Mesendoderm (in vitro differentiated cells): ENCODE measurements around the gene PRAMEF12.

Experiments
- DNase-seq: peaks from one replicate; pipeline ENCODE4 v3.0.0; 2013
- H2AK5ac ChIP-seq: 2 replicates; pipeline ENCODE4 v1.6.1; 2013; ENCODE audit warnings: low read length, inconsistent platforms
- H2BK120ac ChIP-seq: 2 replicates; pipeline ENCODE4 v1.6.1; 2013; ENCODE audit warnings: low read depth, mild to moderate bottlenecking, low read length, moderate library complexity, mixed read lengths
- H2BK15ac ChIP-seq: replicated peaks from 2 replicates; pipeline ENCODE4 v1.6.1; 2013; ENCODE audit warnings: low read depth, mild to moderate bottlenecking, moderate library complexity
- H2BK5ac ChIP-seq: 2 replicates; pipeline ENCODE4 v1.6.1; 2013; ENCODE audit warnings: low read length, inconsistent platforms
- H3K18ac ChIP-seq: 2 replicates; pipeline ENCODE4 v1.6.1; 2013; ENCODE audit warnings: mild to moderate bottlenecking, low read length, mixed read lengths
- H3K23ac ChIP-seq: one replicate; pipeline ENCODE4 v1.6.1; 2013; ENCODE audit warnings: low read length
- H3K27ac ChIP-seq: 2 replicates; pipeline ENCODE4 v1.5.1; 2013; ENCODE audit warnings: low read depth, mild to moderate bottlenecking, inconsistent platforms, low read length, moderate library complexity
- H3K27me3 ChIP-seq: 2 replicates; pipeline ENCODE4 v1.6.1; 2013; ENCODE audit warnings: low read length, control low read depth, mild to moderate bottlenecking, inconsistent platforms; ENCODE audit not compliant: insufficient read depth, poor library complexity
- H3K36me3 ChIP-seq: 2 replicates; pipeline ENCODE4 v1.6.1; 2013; ENCODE audit warnings: low read length, inconsistent platforms; ENCODE audit not compliant: control insufficient read depth, insufficient read depth
- H3K4ac ChIP-seq: one replicate; pipeline ENCODE4 v1.6.1; 2013; ENCODE audit warnings: low read depth, mild to moderate bottlenecking, low read length, moderate library complexity
- H3K4me1 ChIP-seq: 2 replicates; pipeline ENCODE4 v1.6.1; 2013; ENCODE audit warnings: low read depth, low read length, inconsistent platforms; ENCODE audit not compliant: control insufficient read depth
- H3K4me2 ChIP-seq: 2 replicates; pipeline ENCODE4 v1.6.1; 2013; ENCODE audit warnings: low read length
- H3K4me3 ChIP-seq: 2 replicates; pipeline ENCODE4 v1.5.1; 2013; ENCODE audit warnings: mild to moderate bottlenecking, low read length
- H3K56ac ChIP-seq: one replicate; pipeline ENCODE4 v1.6.1; 2013; ENCODE audit warnings: low read length
- H3K79me1 ChIP-seq: 2 replicates; pipeline ENCODE4 v1.6.1; 2013; ENCODE audit warnings: low read length, inconsistent platforms
- H3K79me2 ChIP-seq: 2 replicates; pipeline ENCODE4 v1.6.1; 2013; ENCODE audit warnings: mild to moderate bottlenecking, low read length; ENCODE audit not compliant: control insufficient read depth, insufficient read depth
- H3K9ac ChIP-seq: 2 replicates; pipeline ENCODE4 v1.6.1; 2013; ENCODE audit warnings: low read length, inconsistent platforms
- H4K5ac ChIP-seq: one replicate; pipeline ENCODE4 v1.6.1; 2013; ENCODE audit warnings: low read length
- H4K8ac ChIP-seq: one replicate; pipeline ENCODE4 v1.6.1; 2013; ENCODE audit warnings: low read depth, mild to moderate bottlenecking, control low read depth, low read length, moderate library complexity
- WGBS: extraction: QIAGEN DNeasy Blood & Tissue Kit; methylation state at CpG from one replicate; pipeline ENCODE4 v1.1.7; 2013; ENCODE audit warnings: low lambda C conversion rate, missing lambda C conversion rate; ENCODE audit not compliant: insufficient coverage; ENCODE audit errors: extremely low coverage; 5-methylcytosine and 5-hydroxymethylcytosine counted together

The PRAMEF12 gene

DNA sequence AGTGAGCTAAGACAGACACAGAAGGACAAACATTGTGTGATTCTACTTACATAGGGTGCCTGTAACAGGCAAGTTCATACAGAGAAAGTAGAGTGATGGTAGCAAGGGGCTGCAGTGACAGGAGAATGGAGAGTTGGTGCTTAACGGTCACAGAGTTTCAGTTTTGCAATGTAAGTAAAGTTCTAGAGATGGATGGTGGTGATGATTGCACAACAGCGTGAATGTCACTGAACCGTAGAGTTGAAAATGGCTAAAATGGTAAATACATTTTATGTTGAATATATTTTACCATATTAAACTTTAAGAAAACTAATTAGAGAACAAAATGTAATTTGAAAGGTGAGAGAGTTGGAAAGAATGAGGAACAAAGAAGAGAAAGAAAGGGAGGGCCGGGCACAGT, 18.8 kb upstream of the PRAMEF12 start:
- no peak overlapping the region for H2BK15ac ChIP-seq

DNA sequence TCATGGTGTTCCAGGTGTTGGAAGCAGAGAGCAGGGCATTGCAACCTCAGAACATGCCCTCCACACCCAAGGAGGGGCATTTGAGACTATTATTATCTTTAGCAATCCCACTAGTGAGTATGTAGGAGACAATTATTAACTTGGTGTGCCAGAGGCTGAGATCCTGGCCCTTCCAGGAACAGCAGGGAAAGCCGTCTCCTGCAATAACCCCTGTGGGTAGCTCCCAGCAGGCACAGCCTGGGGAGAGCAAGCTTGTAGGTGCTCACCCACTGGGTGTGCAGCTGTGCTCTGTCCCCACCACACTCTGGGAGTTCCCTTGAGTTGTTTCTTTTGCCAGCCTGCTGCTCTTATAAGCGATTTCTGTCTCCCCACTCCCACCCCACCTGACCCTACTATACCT, 17.3 kb upstream of the PRAMEF12 start:
- H4K5ac ChIP-seq = no peak overlapping the region
- H2BK5ac ChIP-seq = no peak overlapping the region
- H4K8ac ChIP-seq = no peak overlapping the region
- H3K4ac ChIP-seq = no peak overlapping the region
- no peak overlapping the region for H2BK15ac ChIP-seq
- H3K4me1 ChIP-seq = no peaks in the 10 kb centered on the region
- H2AK5ac ChIP-seq = no peak overlapping the region
- H3K18ac ChIP-seq = no peak overlapping the region
- H3K4me3 ChIP-seq = no peak overlapping the region
- H3K27me3 ChIP-seq = no peaks in the 10 kb centered on the region
- WGBS = no CpG with 5 or more reads among the region's 2 CpGs
- no peaks in the 10 kb centered on the region for H3K79me1 ChIP-seq
- DNase-seq = no peak
- H3K79me2 ChIP-seq = no peaks in the 10 kb centered on the region
- no peak overlapping the region for H3K56ac ChIP-seq
- no peak overlapping the region for H2BK120ac ChIP-seq
- no peak overlapping the region for H3K23ac ChIP-seq
- no peaks in the 10 kb centered on the region for H3K36me3 ChIP-seq
- H3K4me2 ChIP-seq = no peak overlapping the region
- no peak overlapping the region for H3K9ac ChIP-seq
- H3K27ac ChIP-seq = no peak overlapping the region

More for the DNA sequence above, 18.8 kb upstream of the PRAMEF12 start:
- H2BK5ac ChIP-seq = no peak overlapping the region
- H3K79me1 ChIP-seq = no peaks in the 10 kb centered on the region
- H3K79me2 ChIP-seq = no peaks in the 10 kb centered on the region
- no CpG with 5 or more reads among the region's 4 CpGs for WGBS
- no peak for DNase-seq
- no peak overlapping the region for H3K4me3 ChIP-seq
- no peaks in the 10 kb centered on the region for H3K36me3 ChIP-seq
- H3K56ac ChIP-seq = no peak overlapping the region
- H4K8ac ChIP-seq = no peak overlapping the region
- no peak overlapping the region for H3K4me2 ChIP-seq
- H3K23ac ChIP-seq = no peak overlapping the region
- no peak overlapping the region for H3K4ac ChIP-seq
- no peak overlapping the region for H3K27ac ChIP-seq
- no peak overlapping the region for H2AK5ac ChIP-seq
- no peaks in the 10 kb centered on the region for H3K4me1 ChIP-seq
- no peak overlapping the region for H3K18ac ChIP-seq
- H2BK120ac ChIP-seq = no peak overlapping the region
- no peaks in the 10 kb centered on the region for H3K27me3 ChIP-seq
- no peak overlapping the region for H3K9ac ChIP-seq
- H4K5ac ChIP-seq = no peak overlapping the region

DNA sequence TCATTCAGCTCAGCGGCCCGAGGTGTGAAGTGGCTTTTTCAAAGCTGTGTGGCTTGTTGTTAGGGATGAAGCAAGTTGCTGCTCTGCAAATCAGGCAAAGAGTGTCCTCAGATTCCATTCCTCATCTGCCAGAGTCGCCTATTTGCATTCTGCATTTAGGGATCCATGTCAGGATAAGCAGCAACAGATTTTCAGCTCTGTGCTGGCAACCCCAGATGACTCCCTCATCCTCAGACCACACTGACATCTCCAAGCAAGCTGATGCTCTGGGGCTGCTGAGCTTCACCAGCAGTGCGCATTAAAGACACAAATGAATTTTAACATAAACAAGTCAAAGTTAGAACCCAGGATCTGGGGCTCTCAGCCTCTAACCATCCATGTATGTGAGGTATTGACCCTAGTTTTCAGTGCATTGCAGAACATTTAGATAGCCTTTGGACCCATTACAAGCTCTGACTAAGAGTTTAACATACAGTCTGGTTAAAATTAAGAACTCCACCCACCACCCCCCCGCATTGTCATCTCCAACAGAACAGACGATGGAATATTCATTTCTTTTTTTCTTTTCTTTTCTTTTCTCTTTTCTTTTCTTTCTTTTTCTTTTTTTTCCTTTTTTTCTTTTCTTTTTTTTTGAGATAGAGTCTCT, 16.6 kb upstream of the PRAMEF12 start:
- H3K79me1 ChIP-seq = no peaks in the 10 kb centered on the region
- H3K4ac ChIP-seq = no peak overlapping the region
- H3K27ac ChIP-seq = no peak overlapping the region
- no peak overlapping the region for H3K23ac ChIP-seq
- no peak overlapping the region for H3K18ac ChIP-seq
- H2BK5ac ChIP-seq = no peak overlapping the region
- H3K27me3 ChIP-seq = no peaks in the 10 kb centered on the region
- no peak overlapping the region for H2BK120ac ChIP-seq
- no peak overlapping the region for H2BK15ac ChIP-seq
- H2AK5ac ChIP-seq = no peak overlapping the region
- H4K5ac ChIP-seq = no peak overlapping the region
- no peaks in the 10 kb centered on the region for H3K79me2 ChIP-seq
- H3K9ac ChIP-seq = no peak overlapping the region
- H3K4me1 ChIP-seq = no peaks in the 10 kb centered on the region
- WGBS = no CpG with 5 or more reads among the region's 6 CpGs
- no peaks in the 10 kb centered on the region for H3K36me3 ChIP-seq
- no peak overlapping the region for H4K8ac ChIP-seq
- H3K4me2 ChIP-seq = no peak overlapping the region
- no peak overlapping the region for H3K4me3 ChIP-seq
- DNase-seq = no peak
- H3K56ac ChIP-seq = no peak overlapping the region

DNA sequence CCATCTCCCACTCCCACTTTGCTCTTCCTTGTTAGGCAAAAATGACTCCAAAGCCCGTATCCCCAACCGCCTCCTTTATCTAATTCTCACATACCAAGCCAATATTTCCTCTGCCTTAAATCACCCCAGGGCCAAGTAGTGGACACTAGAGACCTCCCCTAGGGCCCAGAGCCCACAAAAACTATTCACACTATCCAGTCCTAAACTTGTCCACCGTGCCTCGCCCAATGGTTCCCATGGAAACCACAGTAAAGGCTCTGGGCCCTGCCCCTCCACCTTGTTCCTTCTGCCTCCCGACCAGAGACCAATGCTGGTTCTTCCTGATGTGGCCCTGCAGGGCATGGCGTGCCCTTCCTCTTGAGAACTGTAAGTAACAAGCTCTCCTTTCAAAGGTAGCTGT, 15.7 kb upstream of the PRAMEF12 start:
- no peak overlapping the region for H4K8ac ChIP-seq

DNA sequence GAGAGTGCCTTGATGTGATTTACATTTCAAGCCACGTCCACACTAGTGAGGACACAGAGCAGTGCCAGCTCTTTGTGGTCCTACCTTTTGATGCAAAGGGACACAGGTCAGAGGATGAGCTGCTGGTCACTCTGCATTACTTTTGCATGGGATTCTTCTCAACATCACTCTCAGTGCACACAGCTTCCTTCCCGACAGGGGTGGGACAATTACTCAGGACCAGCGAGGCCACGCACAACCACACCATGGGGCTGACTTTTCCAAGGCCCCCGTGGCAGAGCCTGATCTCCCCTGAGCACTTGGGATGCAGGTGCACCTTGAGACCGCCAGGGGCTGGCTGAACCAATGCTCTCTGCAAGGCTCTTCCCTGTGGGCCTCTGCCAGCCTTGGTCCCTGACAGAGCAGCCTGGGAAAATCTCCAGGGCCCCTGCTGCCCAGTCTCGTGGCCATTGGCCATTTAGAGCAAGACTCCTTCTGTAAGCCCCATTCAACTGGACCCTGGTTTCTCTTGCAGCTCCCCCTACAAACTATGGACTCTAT, 13.2 kb upstream of the PRAMEF12 start:
- H3K27me3 ChIP-seq = no peaks in the 10 kb centered on the region
- no peak overlapping the region for H3K9ac ChIP-seq
- H3K23ac ChIP-seq = no peak overlapping the region
- no peak overlapping the region for H3K4me2 ChIP-seq
- no peak overlapping the region for H2BK5ac ChIP-seq
- no peak overlapping the region for H4K8ac ChIP-seq
- WGBS = no CpG with 5 or more reads among the region's 7 CpGs
- H3K18ac ChIP-seq = no peak overlapping the region
- H2BK15ac ChIP-seq = no peak overlapping the region
- H3K79me1 ChIP-seq = no peaks in the 10 kb centered on the region
- H4K5ac ChIP-seq = no peak overlapping the region
- peak; percentile 42 for DNase-seq
- H3K4me3 ChIP-seq = no peak overlapping the region
- H2AK5ac ChIP-seq = no peak overlapping the region
- H2BK120ac ChIP-seq = no peak overlapping the region
- no peak overlapping the region for H3K4ac ChIP-seq
- H3K79me2 ChIP-seq = no peaks in the 10 kb centered on the region
- no peak overlapping the region for H3K27ac ChIP-seq
- no peaks in the 10 kb centered on the region for H3K36me3 ChIP-seq
- no peaks in the 10 kb centered on the region for H3K4me1 ChIP-seq
- H3K56ac ChIP-seq = no peak overlapping the region

More for the DNA sequence above, 15.7 kb upstream of the PRAMEF12 start:
- Histone ChIP-seq H3K4ac (no peak overlapping the region), H3K36me3 (no peaks in the 10 kb centered on the region), H3K18ac (no peak overlapping the region), H2BK120ac (no peak overlapping the region), H3K27me3 (no peaks in the 10 kb centered on the region), H3K4me2 (no peak overlapping the region), H3K4me1 (no peaks in the 10 kb centered on the region), H2BK5ac (no peak overlapping the region), H3K56ac (no peak overlapping the region), H3K79me1 (no peaks in the 10 kb centered on the region), H2AK5ac (no peak overlapping the region), H3K27ac (no peak overlapping the region), H3K9ac (no peak overlapping the region), H3K79me2 (no peaks in the 10 kb centered on the region), H4K5ac (no peak overlapping the region), H3K4me3 (no peak overlapping the region), H2BK15ac (no peak overlapping the region), H3K23ac (no peak overlapping the region)
- DNase-seq = no peak
- WGBS = no CpG with 5 or more reads among the region's 6 CpGs

DNA sequence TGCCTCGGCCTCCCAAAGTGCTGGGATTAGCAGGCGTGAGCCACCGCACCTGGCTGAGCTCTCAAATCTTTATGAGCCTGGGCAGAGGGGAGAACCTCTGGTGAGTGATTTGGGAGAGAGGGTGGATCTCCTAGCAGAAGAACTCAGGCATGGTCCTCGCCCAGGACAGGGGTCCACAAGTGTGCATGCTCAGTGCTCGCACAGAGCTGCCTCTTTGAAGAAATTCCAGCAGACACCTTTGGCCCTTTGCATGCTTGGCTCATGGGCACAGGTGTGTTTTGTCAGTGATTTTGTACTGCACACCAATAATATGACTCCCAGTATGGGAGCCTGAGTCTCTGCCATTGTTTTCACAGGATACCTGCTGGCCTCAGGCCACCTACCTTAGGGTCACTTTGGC, 11.8 kb upstream of the PRAMEF12 start:
- H3K79me2 ChIP-seq = no peaks in the 10 kb centered on the region
- no peak overlapping the region for H3K23ac ChIP-seq
- no peak overlapping the region for H4K8ac ChIP-seq
- H3K18ac ChIP-seq = no peak overlapping the region
- H3K56ac ChIP-seq = no peak overlapping the region
- no peak overlapping the region for H3K4me3 ChIP-seq
- H4K5ac ChIP-seq = no peak overlapping the region
- no peak overlapping the region for H3K9ac ChIP-seq
- no peak overlapping the region for H3K4me2 ChIP-seq
- H3K36me3 ChIP-seq = no peaks in the 10 kb centered on the region
- H3K4ac ChIP-seq = no peak overlapping the region
- H3K27ac ChIP-seq = no peak overlapping the region
- no CpG with 5 or more reads among the region's 5 CpGs for WGBS
- no peak for DNase-seq
- H3K4me1 ChIP-seq = no peaks in the 10 kb centered on the region
- no peak overlapping the region for H2BK120ac ChIP-seq
- H2AK5ac ChIP-seq = no peak overlapping the region
- no peak overlapping the region for H2BK15ac ChIP-seq
- no peaks in the 10 kb centered on the region for H3K79me1 ChIP-seq
- no peak overlapping the region for H2BK5ac ChIP-seq
- H3K27me3 ChIP-seq = no peaks in the 10 kb centered on the region
